GM10266 (cell line): ENCODE measurements around the gene ARRB1.
A peak's percentile ranks its signal among the peaks of the same experiment; 100 is the strongest.

Source experiments
- DNase-seq: peaks from one replicate; pipeline ENCODE4 v3.0.0; 2012; ENCODE audit errors: extremely low spot score
- CTCF ChIP-seq: IDR thresholded peaks from 2 replicates; pipeline ENCODE4 v1.5.1; 2012; ENCODE audit warnings: mild to moderate bottlenecking, low read depth; ENCODE audit not compliant: control insufficient read depth, insufficient read depth; ENCODE audit errors: missing control alignments

Gene ARRB1

GRCh38 chr11:75244052-75244814, 107.2 kb downstream of the ARRB1 start:
- no peak for DNase-seq
- TF ChIP-seq CTCF: no peak

- no peak for TF ChIP-seq CTCF
- no peak for DNase-seq
Observed at GRCh38 chr11:75242722-75243600, 108.5 kb downstream of the ARRB1 start.

GRCh38 chr11:75241906-75242644, 109.4 kb downstream of the ARRB1 start:
- TF ChIP-seq CTCF: no peak
- no peak for DNase-seq

GRCh38 chr11:75241036-75241905, 110.2 kb downstream of the ARRB1 start:
- peak; percentile 98 for DNase-seq
- peak; percentile 100 for TF ChIP-seq CTCF

GRCh38 chr11:75240311-75241035, 111.0 kb downstream of the ARRB1 start, which contains the start of gene TPBGL:
Gene TPBGL, plus strand, starts transcription at chr11:75240774. Its CDS starts 276 bp downstream, at chr11:75241050.
- TF ChIP-seq CTCF: no peak
- DNase-seq: no peak
